GM18870 (cell line): ENCODE data around the gene CDON.
"Not testable (repeated sequence)": the region's sequence is repeated elsewhere in the genome, so short reads cannot be mapped to it uniquely, and the experiment has no call there.

Experiments used
- ATAC-seq: cut with Tn5 transposase; IDR thresholded peaks from one replicate; pipeline ENCODE4 v1.9.1; 2021; ENCODE audit warnings: moderate library complexity; ENCODE audit not compliant: unreplicated experiment

Gene CDON

GRCh38 chr11:125925804-125926203, 136.9 kb downstream of the CDON start:
- ATAC-seq: no peak

DNA sequence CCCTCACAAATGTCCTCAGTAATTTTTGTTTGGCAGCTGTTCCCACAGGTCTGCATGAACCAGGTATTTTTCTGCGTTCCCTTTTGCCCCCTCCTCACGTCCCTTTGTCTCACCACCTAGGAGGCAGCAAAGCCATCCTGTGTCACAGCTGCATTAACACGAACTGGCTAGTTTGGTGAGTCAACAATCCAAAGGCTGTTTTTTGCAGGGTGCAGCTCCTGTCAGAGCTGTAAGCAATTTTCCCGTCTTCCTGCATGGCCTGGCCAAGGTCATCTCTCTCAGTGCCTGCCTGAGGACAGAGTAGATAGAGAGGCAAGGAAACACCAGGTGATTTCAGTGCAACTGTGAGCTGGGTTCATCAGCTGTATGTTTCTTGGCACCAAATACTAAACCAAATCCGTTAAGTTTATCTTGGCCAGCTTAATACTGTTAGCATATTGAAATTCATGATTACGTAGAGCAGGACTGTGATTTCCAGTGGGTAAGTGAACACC, 137.4 kb downstream of the CDON start:
- no peak for ATAC-seq

- no peak for ATAC-seq
Observed at GRCh38 chr11:125924384-125925007, 138.2 kb downstream of the CDON start.

DNA sequence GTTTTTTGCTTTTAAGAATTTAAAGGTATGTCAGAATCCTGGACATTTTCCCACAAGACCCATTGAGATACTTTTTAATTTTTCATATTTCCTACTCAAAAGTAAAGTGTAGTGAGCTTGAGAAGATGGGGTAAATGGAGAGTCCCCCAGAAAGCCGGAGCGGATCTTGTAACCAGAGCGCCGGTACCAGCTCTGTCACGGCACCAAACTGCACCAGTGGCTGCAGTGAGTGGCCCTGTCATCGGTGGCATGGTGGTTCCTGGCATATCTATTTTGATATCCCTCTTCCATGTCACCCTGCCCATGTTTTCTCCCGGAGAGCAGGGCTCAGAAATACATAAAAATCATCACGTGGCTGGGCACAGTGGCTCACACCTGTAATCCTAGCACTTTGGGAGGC, 139.0 kb downstream of the CDON start:
- ATAC-seq: no peak

- no peak for ATAC-seq
Observed at GRCh38 chr11:125923012-125923579, 139.6 kb downstream of the CDON start.

- ATAC-seq: no peak
Observed at GRCh38 chr11:125922156-125922555, 140.5 kb downstream of the CDON start.

DNA sequence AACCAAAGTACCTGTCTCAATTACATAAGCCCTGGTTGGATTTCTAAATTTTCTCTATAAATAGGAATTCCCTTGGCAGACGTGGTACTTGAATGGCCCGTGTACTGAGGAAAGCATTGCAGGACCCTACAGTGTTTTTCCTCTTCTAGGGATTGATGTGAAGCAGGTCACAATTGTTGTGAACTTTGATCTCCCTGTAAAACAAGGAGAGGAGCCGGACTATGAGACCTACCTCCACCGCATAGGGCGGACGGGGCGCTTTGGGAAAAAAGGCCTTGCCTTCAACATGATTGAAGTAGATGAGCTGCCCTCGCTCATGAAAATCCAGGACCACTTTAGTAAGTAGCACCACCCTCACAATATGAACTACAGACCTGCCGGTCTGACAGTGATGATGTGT, 141.6 kb downstream of the CDON start:
- ATAC-seq: no peak

GRCh38 chr11:125918140-125918840, 144.4 kb downstream of the CDON start:
- ATAC-seq: no peak

- no peak for ATAC-seq
Observed at GRCh38 chr11:125916683-125917347, 145.9 kb downstream of the CDON start.

DNA sequence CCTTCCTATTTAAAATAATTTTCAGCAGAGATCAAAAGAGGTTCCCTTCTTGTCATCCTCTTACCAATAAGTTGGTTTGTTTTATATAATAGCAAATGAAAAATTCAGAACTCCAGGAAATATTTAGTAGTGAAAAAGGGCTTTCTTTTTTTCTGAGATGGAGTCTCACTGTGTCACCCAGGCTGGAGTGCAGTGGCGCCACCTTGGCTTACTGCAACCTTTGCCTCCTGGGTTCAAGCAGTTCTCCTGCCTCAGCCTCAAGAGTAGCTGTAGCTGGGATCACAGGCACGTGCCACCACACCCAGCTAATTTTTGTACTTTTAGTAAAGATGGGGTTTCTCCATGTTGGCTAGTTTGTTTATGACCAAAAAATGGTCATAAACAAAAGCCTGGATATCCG, 148.1 kb downstream of the CDON start:
- ATAC-seq: not testable (repeated sequence)

DNA sequence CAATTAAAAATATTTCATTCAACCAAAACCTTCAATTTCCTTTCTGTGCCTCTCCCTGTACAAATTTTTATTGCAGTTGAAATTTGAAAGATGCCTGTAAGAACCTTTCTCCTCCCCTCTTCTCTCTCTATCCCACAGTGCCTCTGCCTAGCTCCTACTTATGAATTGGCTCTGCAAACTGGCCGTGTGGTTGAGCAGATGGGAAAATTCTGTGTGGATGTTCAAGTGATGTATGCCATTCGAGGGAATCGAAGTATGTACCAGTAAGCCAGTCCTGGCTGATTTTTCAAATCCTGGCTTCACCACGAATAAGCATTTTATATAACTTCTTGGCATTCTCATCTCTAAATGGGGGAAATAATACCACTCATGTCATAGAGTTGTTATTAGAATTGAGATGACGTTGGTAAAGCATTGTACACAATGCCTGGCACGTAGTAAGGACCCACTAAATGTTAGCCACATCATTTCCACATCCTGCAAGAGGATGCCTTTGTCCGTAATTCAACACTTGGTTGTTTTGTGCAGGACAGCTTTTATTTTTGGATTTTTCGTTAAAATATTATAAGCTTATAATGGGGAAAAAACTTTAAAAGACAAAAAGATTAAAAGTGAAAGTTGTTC, 152.3 kb downstream of the CDON start:
- no peak for ATAC-seq
